IMR-90 (cell line): ENCODE data around the gene ASF1B. TPM values are rescaled to one million over a fixed set of nuclear protein-coding genes. Genes with fewer than 3 reads are reported as not detected.

ENCODE experiments used
- ATAC-seq: fragments of 200-7000 bp; cut with Tn5 transposase; 2 replicates; pipeline ENCODE4 v1.9.1; 2020; ENCODE audit warnings: low read depth, mild to moderate bottlenecking, moderate library complexity
- BruUV-seq: library from RNA; stranded (reverse); fragments of 400-500 nt; replicated peaks from 2 replicates; lab custom pipeline; 2021; lab: Mats Ljungman, UMichigan
- CTCF ChIA-PET: fragments of 300-600 bp; formaldehyde crosslinking; extraction: SDS; loops from one replicate; lab custom pipeline; 2021; ENCODE audit warnings: antibody characterized with exemption; lab: Yijun Ruan, JAX
- POLR2A ChIA-PET: fragments of 300-600 bp; sonication (Branson Sonifier 250); formaldehyde crosslinking; loops from one replicate; lab custom pipeline; 2022; ENCODE audit warnings: antibody characterized with exemption; ENCODE audit not compliant: unreplicated experiment; lab: Charles Lee
- DNase-seq: peaks from one replicate; pipeline ENCODE4 v3.0.0; 2013
- H2AFZ ChIP-seq: replicated peaks from 2 replicates; pipeline ENCODE3; 2013; ENCODE audit warnings: low read length, mild to moderate bottlenecking; ENCODE audit not compliant: poor library complexity
- H2AK5ac ChIP-seq: 2 replicates; pipeline ENCODE4 v1.6.1; 2013; ENCODE audit warnings: low read depth, low read length, inconsistent platforms
- H2AK9ac ChIP-seq: replicated peaks from 2 replicates; pipeline ENCODE3; 2013; ENCODE audit warnings: mild to moderate bottlenecking, low read depth, low read length, moderate library complexity; ENCODE audit not compliant: poor library complexity
- H2BK120ac ChIP-seq: 2 replicates; pipeline ENCODE4 v1.6.1; 2013; ENCODE audit warnings: low read depth, low read length, inconsistent platforms
- H2BK15ac ChIP-seq: 3 replicates; pipeline ENCODE4 v1.6.1; 2013; ENCODE audit warnings: low read depth, low read length, inconsistent platforms
- H2BK20ac ChIP-seq: 2 replicates; pipeline ENCODE4 v1.6.1; 2013; ENCODE audit warnings: low read depth, mild to moderate bottlenecking, inconsistent platforms, low read length, moderate library complexity
- H2BK5ac ChIP-seq: 2 replicates; pipeline ENCODE4 v1.6.1; 2013; ENCODE audit warnings: mild to moderate bottlenecking, low read depth, low read length, inconsistent platforms; ENCODE audit not compliant: poor library complexity, severe bottlenecking
- H3K14ac ChIP-seq: replicated peaks from 2 replicates; pipeline ENCODE4 v1.6.1; 2013; ENCODE audit warnings: low read depth, low read length, inconsistent platforms
- H3K18ac ChIP-seq: 2 replicates; pipeline ENCODE4 v1.6.1; 2013; ENCODE audit warnings: low read depth, low read length, control low read depth
- H3K23ac ChIP-seq: 2 replicates; pipeline ENCODE4 v1.6.1; 2013; ENCODE audit warnings: low read depth, low read length, inconsistent platforms
- H3K27ac ChIP-seq: 2 replicates; pipeline ENCODE4 v1.5.1; 2013; ENCODE audit warnings: mild to moderate bottlenecking, control low read depth, low read length; ENCODE audit not compliant: insufficient read depth
- H3K27me3 ChIP-seq: 2 replicates; pipeline ENCODE4 v1.6.1; 2013; ENCODE audit warnings: low read length; ENCODE audit not compliant: control insufficient read depth, insufficient read depth
- H3K36me3 ChIP-seq: 2 replicates; pipeline ENCODE4 v1.6.1; 2013; ENCODE audit warnings: low read length, mixed read lengths; ENCODE audit not compliant: control insufficient read depth, insufficient read depth
- H3K4ac ChIP-seq: 2 replicates; pipeline ENCODE4 v1.6.1; 2013; ENCODE audit warnings: low read depth, low read length, inconsistent platforms
- H3K4me1 ChIP-seq: 2 replicates; pipeline ENCODE4 v1.6.1; 2013; ENCODE audit warnings: low read length, mixed read lengths; ENCODE audit not compliant: control insufficient read depth, insufficient read depth
- H3K4me2 ChIP-seq: 2 replicates; pipeline ENCODE4 v1.6.1; 2013; ENCODE audit warnings: low read depth, mild to moderate bottlenecking, control low read depth, low read length, moderate library complexity
- H3K4me3 ChIP-seq: 2 replicates; pipeline ENCODE4 v1.5.1; 2013; ENCODE audit warnings: low read depth, mild to moderate bottlenecking, control low read depth, low read length, moderate library complexity; ENCODE audit not compliant: insufficient read depth
- H3K56ac ChIP-seq: 2 replicates; pipeline ENCODE4 v1.6.1; 2013; ENCODE audit warnings: low read length, inconsistent platforms; ENCODE audit not compliant: insufficient read depth; ENCODE audit errors: extremely low read depth
- H3K79me1 ChIP-seq, 2 experiments: 2 replicates each; pipeline ENCODE4 v1.6.1; 2013; ENCODE audit warnings: low read length in 2 of 2, inconsistent platforms in 1 of 2, low read depth in 1 of 2
- H3K9ac ChIP-seq: 2 replicates; pipeline ENCODE4 v1.6.1; 2013; ENCODE audit warnings: low read depth, low read length, control low read depth
- H3K9me1 ChIP-seq: 2 replicates; pipeline ENCODE4 v1.6.1; 2013; ENCODE audit warnings: low read length, inconsistent platforms; ENCODE audit not compliant: insufficient read depth
- H3K9me3 ChIP-seq: 2 replicates; pipeline ENCODE4 v1.6.1; 2013; ENCODE audit warnings: low read length; ENCODE audit not compliant: control insufficient read depth, insufficient read depth
- H4K20me1 ChIP-seq: 2 replicates; pipeline ENCODE4 v1.6.1; 2013; ENCODE audit warnings: low read length, inconsistent platforms; ENCODE audit not compliant: insufficient read depth
- H4K5ac ChIP-seq: 2 replicates; pipeline ENCODE4 v1.6.1; 2013; ENCODE audit warnings: mild to moderate bottlenecking, low read depth, low read length, control low read depth
- H4K8ac ChIP-seq, 2 experiments: 2 replicates each; pipeline ENCODE4 v1.6.1; 2013; ENCODE audit warnings: low read depth in 2 of 2, low read length in 2 of 2, control low read depth in 1 of 2, inconsistent platforms in 1 of 2
- H4K91ac ChIP-seq: 2 replicates; pipeline ENCODE4 v1.6.1; 2013; ENCODE audit warnings: low read depth, low read length, inconsistent platforms; ENCODE audit not compliant: insufficient read depth
- RFX5 ChIP-seq: IDR thresholded peaks from 2 replicates; pipeline ENCODE4 v1.8.0; 2012; ENCODE audit warnings: low read depth, mild to moderate bottlenecking, low read length, moderate library complexity
- WGBS, 2 experiments: methylation state at CpG; one replicate each; pipeline versions ENCODE4 v1.1.5 to v1.1.7; 2013; ENCODE audit warnings: missing lambda C conversion rate in 2 of 2; ENCODE audit not compliant: insufficient read length in 1 of 2; ENCODE audit errors: extremely low coverage in 2 of 2; 5-methylcytosine and 5-hydroxymethylcytosine counted together
- dilution Hi-C: fragments of 300-500 bp; cut with HindIII; formaldehyde crosslinking; loops from one replicate; pipeline ENCODE4 v1.14.3; 2018; ENCODE audit warnings: low sequenced_read_pairs; ENCODE audit not compliant: unreplicated experiment
- in situ Hi-C: fragments of 300-500 bp; cut with MboI; formaldehyde crosslinking; loops from 3 replicates; pipeline ENCODE4 v1.14.3; 2019; ENCODE audit warnings: low sequenced_read_pairs, inconsistent platforms, mixed read lengths
- intact Hi-C: fragments of 100-400 bp; cut with micrococcal nuclease; formaldehyde crosslinking; loops from 2 replicates; pipeline ENCODE4 v1.10.0; 2022
- polyA plus RNA-seq, 3 experiments: library from polyadenylated mRNA; depleted of rRNA; stranded (reverse); fragments of >200 nt; gene quantifications; 2 replicates each; pipeline ENCODE4 v1.2.3, GENCODE V29; 2012; ENCODE audit warnings: low replicate concordance in 1 of 3
- total RNA-seq: library from RNA; depleted of rRNA; stranded (reverse); fragments of >200 nt; gene quantifications from 2 replicates; pipeline ENCODE4 v1.2.3, GENCODE V29; 2012

ASF1B gene
- total and polyA plus RNA-seq, 2 of the 4 experiments (the other 2 are of a cell fraction): 10.4 to 12.1 TPM

- peaks cover 11% of the 10 kb centered on the region for H3K4me1 ChIP-seq
- POLR2A ChIA-PET: no interaction called here
- H2AK9ac ChIP-seq: no peak overlapping the region
- ATAC-seq (no peak), DNase-seq (no peak)
- no peak overlapping the region for H2BK20ac ChIP-seq
- H3K4me3 ChIP-seq: no peak overlapping the region
- dilution Hi-C loops: no loop called here
- H3K4ac ChIP-seq: no peak overlapping the region
- H3K9ac ChIP-seq: no peak overlapping the region
- no peak overlapping the region for H2AK5ac ChIP-seq
- peak overlapping the region; percentile 51 for H2AFZ ChIP-seq
- in situ Hi-C loops: no loop called here
- no peaks in the 10 kb centered on the region; the same call in 1 of the 2 replicates for H3K9me1 ChIP-seq
- no peak overlapping the region for H3K27ac ChIP-seq
- no peak overlapping the region for H2BK15ac ChIP-seq
- no peak for TF ChIP-seq RFX5
- BruUV-seq: no TSS peak
- no peak overlapping the region for H3K56ac ChIP-seq
- no peak overlapping the region for H2BK120ac ChIP-seq
- H3K18ac ChIP-seq: no peak overlapping the region
- CTCF ChIA-PET: interaction anchor here (0.9 kb wide), 1 partner anchor 14 kb away, joined by 3 read pairs; the partner anchor contains the start of gene ASF1B
- no peak overlapping the region for H3K4me2 ChIP-seq
- H3K9me3 ChIP-seq: no peaks in the 10 kb centered on the region
- H2BK5ac ChIP-seq: no peak overlapping the region
- no peaks in the 10 kb centered on the region for H4K20me1 ChIP-seq
- H3K79me1 ChIP-seq: peaks cover 0 to 16% of the 10 kb centered on the region in 2 experiments; a peak in 2 of 4 replicates
- H4K5ac ChIP-seq: no peak overlapping the region
- no peaks in the 10 kb centered on the region for H3K36me3 ChIP-seq
- no peak overlapping the region for H3K14ac ChIP-seq
- no peak overlapping the region for H4K91ac ChIP-seq
- no peak overlapping the region for H4K8ac ChIP-seq
- no peak overlapping the region for H3K23ac ChIP-seq
- intact Hi-C loops: no loop called here
- 92% methylated on average over 4 of the region's 6 CpGs; no CpG with 5 or more reads in 1 of the 2 experiments for WGBS, 2 experiments
- H3K27me3 ChIP-seq: no peaks in the 10 kb centered on the region
Measured at GRCh38 chr19:14122924-14123323, 13.5 kb downstream of the ASF1B start.
